ENCODE measurements around the gene GPR55. TPM values are rescaled to one million over a fixed set of nuclear protein-coding genes. Genes with fewer than 3 reads are reported as not detected.
"Not testable (repeated sequence)": the region's sequence is repeated elsewhere in the genome, so short reads cannot be mapped to it uniquely, and the experiment has no call there.

GPR55 gene
- 0.04 TPM for polyA plus RNA-seq (ENCODE audit: insufficient read length)

GRCh38 chr2:230924470-230925341 is at the start of gene GPR55:
Gene GPR55 (minus strand): TSS chr2:230925242. CDS start chr2:230910962, 14,280 bp downstream.
- no peak for DNase-seq (ENCODE audit: low read depth)

GRCh38 chr2:230974096-230974913 is 49.3 kb upstream of the GPR55 start:
- DNase-seq (ENCODE audit: low read depth): no peak

GRCh38 chr2:230972046-230972445 is 47.0 kb upstream of the GPR55 start:
- no peak for DNase-seq (ENCODE audit: low read depth)

- DNase-seq (ENCODE audit: low read depth): no peak
These were observed 44.6 kb upstream of the GPR55 start for GRCh38 chr2:230969659-230970015.

GRCh38 chr2:230968921-230969658 is 44.0 kb upstream of the GPR55 start:
- DNase-seq (ENCODE audit: low read depth): no peak

GRCh38 chr2:230968314-230968713 is 43.3 kb upstream of the GPR55 start:
- DNase-seq (ENCODE audit: low read depth): not testable (repeated sequence)

- no peak for DNase-seq (ENCODE audit: low read depth)
These were observed 42.1 kb upstream of the GPR55 start for GRCh38 chr2:230967113-230967512.

- no peak for DNase-seq (ENCODE audit: low read depth)
These were observed 39.2 kb upstream of the GPR55 start for GRCh38 chr2:230964136-230964730.

- DNase-seq (ENCODE audit: low read depth): no peak
These were observed 36.0 kb upstream of the GPR55 start for GRCh38 chr2:230961091-230961491.

GRCh38 chr2:230960026-230960425 is 35.0 kb upstream of the GPR55 start:
- no peak for DNase-seq (ENCODE audit: low read depth)

GRCh38 chr2:230958820-230959756 is 34.0 kb upstream of the GPR55 start:
- no peak for DNase-seq (ENCODE audit: low read depth)

- no peak for DNase-seq (ENCODE audit: low read depth)
These were observed 32.8 kb upstream of the GPR55 start for GRCh38 chr2:230957756-230958391.

GRCh38 chr2:230956827-230957755 is 32.0 kb upstream of the GPR55 start:
- no peak for DNase-seq (ENCODE audit: low read depth)

GRCh38 chr2:230955163-230955737 is 30.2 kb upstream of the GPR55 start:
- no peak for DNase-seq (ENCODE audit: low read depth)

- DNase-seq (ENCODE audit: low read depth): no peak
These were observed 29.7 kb upstream of the GPR55 start for GRCh38 chr2:230954746-230955145.

GRCh38 chr2:230953845-230954244 is 28.8 kb upstream of the GPR55 start:
- DNase-seq (ENCODE audit: low read depth): no peak

GRCh38 chr2:230952226-230952956 is 27.3 kb upstream of the GPR55 start:
- DNase-seq (ENCODE audit: low read depth): no peak

- DNase-seq (ENCODE audit: low read depth): no peak
These were observed 26.4 kb upstream of the GPR55 start for GRCh38 chr2:230951396-230951795.

All from forelimb muscle (tissue), 1 donor.